K562 (cell line): Measurements from ENCODE around the gene DSCAM. TPM values are rescaled to one million over a fixed set of nuclear protein-coding genes. Genes with fewer than 3 reads are reported as not detected.

Source experiments
- ATAC-seq: fragments of 200-7000 bp; cut with Tn5 transposase; 3 replicates; pipeline ENCODE4 v1.9.1; 2020; ENCODE audit warnings: moderate library complexity
- BruUV-seq: library from RNA; stranded (reverse); fragments of 400-500 nt; replicated peaks from 2 replicates; lab custom pipeline; 2021; lab: Mats Ljungman, UMichigan
- CTCF ChIA-PET: fragments of 300-600 bp; formaldehyde crosslinking; extraction: SDS; loops from one replicate; lab custom pipeline; 2021; ENCODE audit warnings: low intra/inter-chr PET ratio; lab: Yijun Ruan, JAX
- POLR2A ChIA-PET: fragments of 300-600, 350-650 bp; sonication (Branson Sonifier 250); formaldehyde crosslinking; extraction: SDS; loops from one replicate; lab custom pipeline; 2021; ENCODE audit warnings: antibody characterized with exemption, inconsistent platforms; lab: Yijun Ruan, JAX
- DNase-seq, 4 experiments: peaks; one replicate each; pipeline versions ENCODE4 v3.0.0 to v3.0.0-alpha.2; 2011 to 2018; ENCODE audit warnings: low spot score in 3 of 4, mixed read lengths in 3 of 4; ENCODE audit errors: extremely low read depth in 1 of 4
- FAIRE-seq: peaks from 2 replicates; lab custom pipeline; 2011; peaks lifted over from hg19 to GRCh38; lab: Jason Lieb, UNC
- H2AFZ ChIP-seq: 2 replicates; pipeline ENCODE4 v1.6.0; 2011; ENCODE audit warnings: low read depth, low read length, control low read depth, inconsistent platforms
- H3K27ac ChIP-seq: fragments of 200-600 bp; 3 replicates; pipeline ENCODE4 v1.8.0; 2011; ENCODE audit warnings: low read depth, mild to moderate bottlenecking, control low read depth, inconsistent platforms, low read length, moderate library complexity, mixed read lengths; ENCODE audit errors: extremely low read depth
- H3K27me3 ChIP-seq, 2 experiments: fragments of 300-600 bp in 1 of 2; 2 replicates in 1 of 2; 3 replicates in 1 of 2; pipeline versions ENCODE4 v1.6.0 to v1.8.0; 2011; ENCODE audit warnings: inconsistent platforms in 2 of 2, low read length in 2 of 2, mild to moderate bottlenecking in 1 of 2, mixed read lengths in 1 of 2, moderate library complexity in 1 of 2; ENCODE audit not compliant: control insufficient read depth in 2 of 2, insufficient read depth in 2 of 2
- H3K36me3 ChIP-seq: fragments of 300-600 bp; 3 replicates; pipeline ENCODE4 v1.8.0; 2011; ENCODE audit warnings: mild to moderate bottlenecking, low read length, inconsistent platforms; ENCODE audit not compliant: control insufficient read depth, insufficient read depth
- H3K4me1 ChIP-seq, 2 experiments: fragments of 200-600 bp in 1 of 2; replicated peaks in 1 of 2; 2 replicates in 1 of 2; 3 replicates in 1 of 2; pipeline versions ENCODE4 v1.5.1 to v1.8.0; 2011; ENCODE audit warnings: inconsistent platforms in 2 of 2, low read length in 2 of 2, mild to moderate bottlenecking in 1 of 2, mixed read lengths in 1 of 2, moderate library complexity in 1 of 2; ENCODE audit not compliant: control insufficient read depth in 2 of 2, insufficient read depth in 2 of 2
- H3K4me2 ChIP-seq: 2 replicates; pipeline ENCODE4 v1.6.1; 2011; ENCODE audit warnings: low read length, control low read depth, inconsistent platforms, mixed read lengths; ENCODE audit not compliant: insufficient read depth
- H3K4me3 ChIP-seq: fragments of 200-600 bp; sonication (generic), shearing (Covaris generic); 2 replicates; pipeline ENCODE4 v1.5.1; 2016; ENCODE audit warnings: control low read depth, inconsistent platforms
- H3K79me2 ChIP-seq: fragments of 200-600 bp; 3 replicates; pipeline ENCODE4 v1.8.0; 2011; ENCODE audit warnings: low read length, inconsistent platforms; ENCODE audit not compliant: control insufficient read depth, insufficient read depth
- H3K9ac ChIP-seq, 2 experiments: 2 replicates each; pipeline versions ENCODE4 v1.6.0 to v1.6.1; 2011; ENCODE audit warnings: low read depth in 2 of 2, low read length in 2 of 2, control low read depth in 1 of 2, inconsistent platforms in 1 of 2, mild to moderate bottlenecking in 1 of 2, mixed read lengths in 1 of 2; ENCODE audit not compliant: insufficient read depth in 1 of 2
- H3K9me1 ChIP-seq: one replicate; pipeline ENCODE4 v1.6.0; 2011; ENCODE audit warnings: inconsistent platforms, mild to moderate bottlenecking, low read length, moderate library complexity; ENCODE audit not compliant: control insufficient read depth, insufficient read depth
- H3K9me3 ChIP-seq: replicated peaks from 2 replicates; pipeline ENCODE4 v1.5.1; 2011; ENCODE audit warnings: low read depth, low read length, inconsistent platforms; ENCODE audit not compliant: control insufficient read depth, insufficient read depth
- H4K20me1 ChIP-seq: replicated peaks from 2 replicates; pipeline ENCODE4 v1.6.1; 2011; ENCODE audit warnings: low read length, inconsistent platforms, mixed read lengths; ENCODE audit not compliant: control insufficient read depth, insufficient read depth
- BMI1 ChIP-seq: fragments of 150-350 bp; IDR thresholded peaks from 2 replicates; pipeline ENCODE4 v1.6.1; 2014; ENCODE audit warnings: low read length
- DMBX1 ChIP-seq: fragments of 250-450 bp; sonication (Bioruptor Pico); IDR thresholded peaks from 2 replicates; pipeline ENCODE4 v1.8.0; 2022; ENCODE audit warnings: inconsistent platforms, mild to moderate bottlenecking, moderate library complexity, borderline replicate concordance
- DPF2 ChIP-seq: fragments of 450-650 bp; IDR thresholded peaks from 2 replicates; pipeline ENCODE4 v1.6.1; 2016
- FOS ChIP-seq: IDR thresholded peaks from 3 replicates; pipeline ENCODE4 v1.6.1; 2011; ENCODE audit not compliant: insufficient read length; ENCODE audit errors: extremely low read depth
- GABPB2 ChIP-seq: fragments of 250-450 bp; sonication (Bioruptor Pico); conservative IDR thresholded peaks from 2 replicates; pipeline ENCODE4 v1.5.1; 2021; ENCODE audit warnings: mild to moderate bottlenecking
- GATAD2B ChIP-seq: fragments of 450-650 bp; IDR thresholded peaks from 2 replicates; pipeline ENCODE4 v1.6.1; 2017; ENCODE audit warnings: mild to moderate bottlenecking, borderline replicate concordance
- HMG20B ChIP-seq: fragments of 250-450 bp; sonication (Bioruptor Pico); IDR thresholded peaks from 2 replicates; pipeline ENCODE4 v1.5.0; 2021; ENCODE audit warnings: mild to moderate bottlenecking
- RBM22 ChIP-seq: fragments of 200-400 bp; formaldehyde crosslinking; IDR thresholded peaks from 2 replicates; pipeline ENCODE4 v1.6.1; 2018; ENCODE audit warnings: low read length, low read depth; ENCODE audit not compliant: poor library complexity, severe bottlenecking
- SREBF1 ChIP-seq: fragments of 150-350 bp; IDR thresholded peaks from 2 replicates; pipeline ENCODE4 v1.6.1; 2014; ENCODE audit warnings: antibody characterized with exemption, low read depth, low read length, borderline replicate concordance
- TCF7L2 ChIP-seq: fragments of 150-350 bp; IDR thresholded peaks from 2 replicates; pipeline ENCODE4 v1.6.1; 2016; ENCODE audit warnings: low read depth, mild to moderate bottlenecking, low read length, moderate library complexity
- ZNF384 ChIP-seq: IDR thresholded peaks from 2 replicates; pipeline ENCODE4 v1.6.1; 2012; ENCODE audit warnings: low read depth, low read length, improper control_type of control experiment
- WGBS: fragments of 100-300 bp; shearing (Covaris generic); methylation state at CpG from one replicate; pipeline ENCODE4 v1.1.6; 2016; ENCODE audit warnings: low coverage, mixed read lengths; ENCODE audit not compliant: insufficient coverage; ENCODE audit errors: missing lambda C conversion rate; 5-methylcytosine and 5-hydroxymethylcytosine counted together
- in situ Hi-C: fragments of 300-500 bp; cut with MboI; formaldehyde crosslinking; loops from 4 replicates; pipeline ENCODE4 v1.15.0; 2018; ENCODE audit warnings: inconsistent platforms, mixed read lengths
- intact Hi-C: fragments of 100-400 bp; cut with micrococcal nuclease; formaldehyde crosslinking; loops from 2 replicates; pipeline ENCODE4 v1.14.2; 2022
- polyA plus RNA-seq, 8 experiments: library from polyadenylated mRNA; depleted of rRNA in 4 of 8; stranded (reverse) in 5 of 8; unstranded in 3 of 8; fragments of >200 nt; fragmentation: Nextera tagmentation in 2 of 8; fragmentation: Illumina TruSeq in 1 of 8; extraction: Ambion mirVana in 2 of 8; extraction: Trizol in 1 of 8; gene quantifications; 2 replicates each; pipeline versions ENCODE4 v1.2.1 to v1.2.3, GENCODE V29; 2011 to 2014; ENCODE audit warnings: inconsistent platforms in 1 of 8, missing spikeins in 1 of 8
- total RNA-seq, 7 experiments: library from RNA; depleted of rRNA in 6 of 7; stranded (reverse); fragments of >200 nt in 6 of 7; fragmentation: Illumina TruSeq in 2 of 7; extraction: Trizol in 2 of 7; gene quantifications; 2 replicates each; pipeline versions ENCODE4 v1.2.1 to v1.2.3, GENCODE V29; 2011 to 2021; ENCODE audit warnings: low replicate concordance in 1 of 7
- TF ChIP-seq, protein P1 (sequence below): sonication (generic); formaldehyde crosslinking; IDR thresholded peaks from 2 replicates; pipeline ENCODE4 v1.8.1; 2023; ENCODE audit warnings: mild to moderate bottlenecking, missing genetic modification reagents
- TF ChIP-seq, protein P2 (sequence below): IDR thresholded peaks from 3 replicates; pipeline ENCODE4 v1.6.1; 2011; ENCODE audit warnings: borderline replicate concordance, mild to moderate bottlenecking; ENCODE audit not compliant: insufficient read length, insufficient read depth
- TF ChIP-seq, protein P3 (sequence below): fragments of 450-650 bp; formaldehyde crosslinking; IDR thresholded peaks from 2 replicates; pipeline ENCODE4 v1.4.0; 2022; ENCODE audit warnings: missing genetic modification characterization
- TF ChIP-seq, protein P4 (sequence below): fragments of 250-450 bp; sonication (Bioruptor Pico); IDR thresholded peaks from 2 replicates; pipeline ENCODE4 v1.5.0; 2021
- TF ChIP-seq, protein P5 (sequence below): fragments of 250-450 bp; sonication (Bioruptor Pico); IDR thresholded peaks from 2 replicates; pipeline ENCODE4 v1.8.0; 2021; ENCODE audit warnings: borderline replicate concordance, mild to moderate bottlenecking, moderate library complexity; ENCODE audit not compliant: poor library complexity, severe bottlenecking
- TF ChIP-seq, protein P6 (sequence below): sonication (generic); formaldehyde crosslinking; IDR thresholded peaks from 2 replicates; pipeline ENCODE4 v1.8.1; 2023; ENCODE audit warnings: mild to moderate bottlenecking, missing genetic modification reagents

Gene DSCAM
- total and polyA plus RNA-seq, 9 of the 15 experiments (the other 6 are each of a cell fraction or from before 2014, with no cell fraction given), result not detected

DNA sequence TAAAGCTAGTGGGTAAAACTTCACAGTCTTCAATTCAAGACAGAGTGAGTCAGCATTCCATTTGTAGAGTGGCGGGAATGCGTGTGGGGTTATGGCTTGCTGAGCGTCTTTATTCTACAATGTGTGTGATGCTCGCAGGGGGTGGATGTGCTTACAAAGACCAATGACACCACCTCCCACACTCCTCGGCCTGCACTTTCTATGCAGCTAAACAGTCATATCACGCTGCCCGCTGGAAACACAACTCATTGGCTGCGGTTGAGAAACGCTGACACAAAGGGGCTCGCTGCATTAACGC, 681.2 kb downstream of the DSCAM start:
- Histone ChIP-seq H3K27ac (no peak overlapping the region), H3K4me3 (no peak overlapping the region), H3K9me3 (no peaks in the 10 kb centered on the region), H4K20me1 (no peaks in the 10 kb centered on the region), H3K4me1 (no peaks in the 10 kb centered on the region), H3K9ac (no peak overlapping the region), H3K27me3 (no peaks in the 10 kb centered on the region), H3K36me3 (no peaks in the 10 kb centered on the region), H3K79me2 (no peaks in the 10 kb centered on the region), H3K4me2 (no peak overlapping the region), H3K9me1 (no peaks in the 10 kb centered on the region), H2AFZ (no peak overlapping the region)
- in situ Hi-C loops (no loop called here), intact Hi-C loops (no loop called here)
- no TSS peak for BruUV-seq
- WGBS, result under 1% methylated on average over 11 of the region's 11 CpGs
- FAIRE-seq (no peak), DNase-seq (no peak), ATAC-seq (no peak)
- POLR2A ChIA-PET, result no interaction called here
- CTCF ChIA-PET, result no interaction called here
- TF ChIP-seq TCF7L2 (no peak), SREBF1 (no peak), RBM22 (no peak), HMG20B (CRISPR knock-in tag) (no peak), GABPB2 (CRISPR knock-in tag) (no peak), DMBX1 (CRISPR knock-in tag) (no peak), FOS (no peak), DPF2 (no peak), GATAD2B (no peak), ZNF384 (no peak), BMI1 (no peak)
- TF ChIP-seq, protein P1, sequence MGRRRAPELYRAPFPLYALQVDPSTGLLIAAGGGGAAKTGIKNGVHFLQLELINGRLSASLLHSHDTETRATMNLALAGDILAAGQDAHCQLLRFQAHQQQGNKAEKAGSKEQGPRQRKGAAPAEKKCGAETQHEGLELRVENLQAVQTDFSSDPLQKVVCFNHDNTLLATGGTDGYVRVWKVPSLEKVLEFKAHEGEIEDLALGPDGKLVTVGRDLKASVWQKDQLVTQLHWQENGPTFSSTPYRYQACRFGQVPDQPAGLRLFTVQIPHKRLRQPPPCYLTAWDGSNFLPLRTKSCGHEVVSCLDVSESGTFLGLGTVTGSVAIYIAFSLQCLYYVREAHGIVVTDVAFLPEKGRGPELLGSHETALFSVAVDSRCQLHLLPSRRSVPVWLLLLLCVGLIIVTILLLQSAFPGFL, result no peak
- TF ChIP-seq, protein P2, sequence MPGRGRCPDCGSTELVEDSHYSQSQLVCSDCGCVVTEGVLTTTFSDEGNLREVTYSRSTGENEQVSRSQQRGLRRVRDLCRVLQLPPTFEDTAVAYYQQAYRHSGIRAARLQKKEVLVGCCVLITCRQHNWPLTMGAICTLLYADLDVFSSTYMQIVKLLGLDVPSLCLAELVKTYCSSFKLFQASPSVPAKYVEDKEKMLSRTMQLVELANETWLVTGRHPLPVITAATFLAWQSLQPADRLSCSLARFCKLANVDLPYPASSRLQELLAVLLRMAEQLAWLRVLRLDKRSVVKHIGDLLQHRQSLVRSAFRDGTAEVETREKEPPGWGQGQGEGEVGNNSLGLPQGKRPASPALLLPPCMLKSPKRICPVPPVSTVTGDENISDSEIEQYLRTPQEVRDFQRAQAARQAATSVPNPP, result no peak
- TF ChIP-seq, protein P3, sequence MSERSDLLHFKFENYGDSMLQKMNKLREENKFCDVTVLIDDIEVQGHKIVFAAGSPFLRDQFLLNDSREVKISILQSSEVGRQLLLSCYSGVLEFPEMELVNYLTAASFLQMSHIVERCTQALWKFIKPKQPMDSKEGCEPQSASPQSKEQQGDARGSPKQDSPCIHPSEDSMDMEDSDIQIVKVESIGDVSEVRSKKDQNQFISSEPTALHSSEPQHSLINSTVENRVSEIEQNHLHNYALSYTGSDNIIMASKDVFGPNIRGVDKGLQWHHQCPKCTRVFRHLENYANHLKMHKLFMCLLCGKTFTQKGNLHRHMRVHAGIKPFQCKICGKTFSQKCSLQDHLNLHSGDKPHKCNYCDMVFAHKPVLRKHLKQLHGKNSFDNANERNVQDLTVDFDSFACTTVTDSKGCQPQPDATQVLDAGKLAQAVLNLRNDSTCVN (CRISPR knock-in tag), result no peak
- TF ChIP-seq, protein P4, sequence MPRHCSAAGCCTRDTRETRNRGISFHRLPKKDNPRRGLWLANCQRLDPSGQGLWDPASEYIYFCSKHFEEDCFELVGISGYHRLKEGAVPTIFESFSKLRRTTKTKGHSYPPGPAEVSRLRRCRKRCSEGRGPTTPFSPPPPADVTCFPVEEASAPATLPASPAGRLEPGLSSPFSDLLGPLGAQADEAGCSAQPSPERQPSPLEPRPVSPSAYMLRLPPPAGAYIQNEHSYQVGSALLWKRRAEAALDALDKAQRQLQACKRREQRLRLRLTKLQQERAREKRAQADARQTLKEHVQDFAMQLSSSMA (CRISPR knock-in tag), result no peak
- TF ChIP-seq, protein P5, sequence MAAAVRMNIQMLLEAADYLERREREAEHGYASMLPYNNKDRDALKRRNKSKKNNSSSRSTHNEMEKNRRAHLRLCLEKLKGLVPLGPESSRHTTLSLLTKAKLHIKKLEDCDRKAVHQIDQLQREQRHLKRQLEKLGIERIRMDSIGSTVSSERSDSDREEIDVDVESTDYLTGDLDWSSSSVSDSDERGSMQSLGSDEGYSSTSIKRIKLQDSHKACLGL (CRISPR knock-in tag), result no peak
- TF ChIP-seq, protein P6, sequence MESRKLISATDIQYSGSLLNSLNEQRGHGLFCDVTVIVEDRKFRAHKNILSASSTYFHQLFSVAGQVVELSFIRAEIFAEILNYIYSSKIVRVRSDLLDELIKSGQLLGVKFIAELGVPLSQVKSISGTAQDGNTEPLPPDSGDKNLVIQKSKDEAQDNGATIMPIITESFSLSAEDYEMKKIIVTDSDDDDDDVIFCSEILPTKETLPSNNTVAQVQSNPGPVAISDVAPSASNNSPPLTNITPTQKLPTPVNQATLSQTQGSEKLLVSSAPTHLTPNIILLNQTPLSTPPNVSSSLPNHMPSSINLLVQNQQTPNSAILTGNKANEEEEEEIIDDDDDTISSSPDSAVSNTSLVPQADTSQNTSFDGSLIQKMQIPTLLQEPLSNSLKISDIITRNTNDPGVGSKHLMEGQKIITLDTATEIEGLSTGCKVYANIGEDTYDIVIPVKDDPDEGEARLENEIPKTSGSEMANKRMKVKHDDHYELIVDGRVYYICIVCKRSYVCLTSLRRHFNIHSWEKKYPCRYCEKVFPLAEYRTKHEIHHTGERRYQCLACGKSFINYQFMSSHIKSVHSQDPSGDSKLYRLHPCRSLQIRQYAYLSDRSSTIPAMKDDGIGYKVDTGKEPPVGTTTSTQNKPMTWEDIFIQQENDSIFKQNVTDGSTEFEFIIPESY (CRISPR knock-in tag), result no peak
